IPS-20b (cell line): ENCODE measurements around the gene CSF1.
"Not testable (repeated sequence)": the region's sequence is repeated elsewhere in the genome, so short reads cannot be mapped to it uniquely, and the experiment has no call there.

Experiments
- H3K27ac ChIP-seq: one replicate; pipeline ENCODE4 v1.5.1; 2013; ENCODE audit warnings: low read length
- H3K27me3 ChIP-seq: 2 replicates; pipeline ENCODE4 v1.6.1; 2013; ENCODE audit warnings: mild to moderate bottlenecking, low read length, inconsistent platforms; ENCODE audit not compliant: insufficient read depth
- H3K36me3 ChIP-seq: 2 replicates; pipeline ENCODE4 v1.6.1; 2013; ENCODE audit warnings: low read depth, mild to moderate bottlenecking, inconsistent platforms, low read length, moderate library complexity; ENCODE audit not compliant: insufficient read depth
- H3K4me1 ChIP-seq: 2 replicates; pipeline ENCODE4 v1.6.1; 2013; ENCODE audit warnings: mild to moderate bottlenecking, control low read depth, inconsistent platforms, low read length, moderate library complexity; ENCODE audit not compliant: insufficient read depth
- H3K4me3 ChIP-seq: 2 replicates; pipeline ENCODE4 v1.5.1; 2013; ENCODE audit warnings: mild to moderate bottlenecking, low read length, inconsistent platforms
- H3K9ac ChIP-seq: 2 replicates; pipeline ENCODE4 v1.6.1; 2013; ENCODE audit warnings: low read depth, mild to moderate bottlenecking, inconsistent platforms, low read length, moderate library complexity
- H3K9me3 ChIP-seq: 2 replicates; pipeline ENCODE4 v1.6.1; 2013; ENCODE audit warnings: mild to moderate bottlenecking, low read depth, low read length, inconsistent platforms; ENCODE audit not compliant: insufficient read depth

The CSF1 gene

DNA sequence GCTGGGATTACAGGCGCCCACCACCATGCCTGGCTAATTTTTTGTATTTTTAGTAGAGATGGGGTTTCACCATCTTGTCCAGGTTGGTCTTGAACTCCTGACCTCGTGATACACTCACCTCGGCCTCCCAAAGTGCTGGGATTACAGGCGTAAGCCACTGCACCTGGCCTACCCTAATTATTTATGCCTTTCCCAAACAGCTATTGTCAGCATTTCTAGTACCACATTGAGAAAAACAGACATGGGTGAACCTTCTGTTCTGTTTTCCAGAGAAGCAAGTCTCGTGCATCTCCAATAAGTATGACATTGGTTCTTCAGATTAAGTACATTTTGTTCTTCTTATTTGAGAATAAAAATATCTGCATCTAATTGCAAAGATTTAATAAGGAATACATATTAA lies 40.9 kb downstream of the CSF1 start:
- H3K9me3 ChIP-seq, H3K4me3 ChIP-seq, H3K27me3 ChIP-seq, H3K4me1 ChIP-seq, H3K27ac ChIP-seq, H3K36me3 ChIP-seq, H3K9ac ChIP-seq: not testable (repeated sequence)

- Histone ChIP-seq H3K4me1 (0 out of 2 replicates have a peak, but pooled peaks cover under 1% of the 10 kb centered on the region), H3K27ac (no peak overlapping the region), H3K27me3 (peaks cover 27% of the 10 kb centered on the region), H3K9me3 (no peaks in the 10 kb centered on the region), H3K4me3 (no peak overlapping the region), H3K36me3 (no peaks in the 10 kb centered on the region), H3K9ac (no peak overlapping the region)
Observed at GRCh38 chr1:109954041-109954512, 43.4 kb downstream of the CSF1 start.

GRCh38 chr1:109959632-109959973 lies 49.0 kb downstream of the CSF1 start:
- Histone ChIP-seq H3K9me3 (no peaks in the 10 kb centered on the region), H3K27ac (no peak overlapping the region), H3K4me3 (peak overlapping the region; percentile 57; the same call in 1 of the 2 replicates), H3K27me3 (peaks cover 70% of the 10 kb centered on the region), H3K9ac (peak overlapping the region; percentile 4; the same call in 1 of the 2 replicates), H3K36me3 (no peaks in the 10 kb centered on the region), H3K4me1 (peaks cover 31% of the 10 kb centered on the region)

DNA sequence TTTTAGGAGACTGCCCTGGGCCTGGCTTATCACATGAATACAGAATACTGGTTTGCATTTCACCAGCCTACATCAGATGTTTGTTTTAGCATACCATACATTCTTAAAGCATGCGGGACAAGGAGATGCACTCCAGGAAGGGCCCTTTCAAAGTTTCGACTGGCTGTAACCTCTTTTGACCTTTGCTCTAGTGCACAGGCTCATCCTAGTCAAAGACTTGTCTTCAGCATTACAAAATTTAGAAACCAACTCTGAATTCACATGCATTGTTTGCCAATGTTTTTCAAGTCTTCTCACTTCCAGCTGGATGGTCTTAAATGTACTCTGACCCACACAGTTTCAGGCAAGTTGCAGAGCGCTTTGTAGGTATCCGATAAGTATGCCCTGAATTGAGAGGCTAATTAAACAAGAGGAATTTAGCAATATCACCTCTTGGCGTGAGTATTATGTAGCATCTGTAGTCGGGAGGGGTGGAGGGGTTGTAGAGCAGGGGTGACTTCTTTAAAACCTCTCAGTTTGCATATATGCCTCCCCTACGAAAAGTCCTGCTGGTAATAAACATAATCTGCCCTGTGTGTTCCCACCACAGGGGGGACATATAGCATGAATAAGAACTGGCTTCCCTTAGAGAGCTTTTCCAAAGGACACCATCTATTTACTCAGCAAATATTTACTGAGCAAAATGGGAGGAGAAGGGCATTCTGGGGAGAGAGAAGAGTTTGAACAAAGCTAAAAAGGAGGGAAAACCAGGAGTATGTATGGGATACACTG lies 49.5 kb downstream of the CSF1 start:
- H3K27ac ChIP-seq, result no peak overlapping the region
- H3K4me1 ChIP-seq, result peaks cover 31% of the 10 kb centered on the region
- peak overlapping the region; percentile 57 for H3K4me3 ChIP-seq
- peak overlapping the region; percentile 46; the same call in 1 of the 2 replicates for H3K9ac ChIP-seq
- no peaks in the 10 kb centered on the region for H3K9me3 ChIP-seq
- no peaks in the 10 kb centered on the region for H3K36me3 ChIP-seq
- peaks cover 70% of the 10 kb centered on the region for H3K27me3 ChIP-seq

DNA sequence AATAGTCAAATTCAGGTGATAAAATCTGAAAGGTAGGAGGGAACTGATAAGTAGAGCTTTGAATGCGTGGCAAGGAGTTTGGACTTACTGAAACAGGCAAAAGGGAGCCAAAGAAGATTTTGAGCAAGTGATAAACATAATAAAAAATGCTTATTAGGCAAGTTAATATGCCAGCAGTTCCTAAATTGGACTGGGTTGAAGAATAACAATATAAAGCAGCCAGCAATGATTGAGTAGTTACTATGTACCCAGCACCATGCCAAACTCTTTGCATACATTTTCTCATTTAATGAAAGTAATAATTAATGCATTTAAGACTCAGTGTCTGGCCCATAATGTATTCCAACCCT lies 50.1 kb downstream of the CSF1 start:
- peak overlapping the region; percentile 57 for H3K4me3 ChIP-seq
- no peaks in the 10 kb centered on the region for H3K9me3 ChIP-seq
- no peak overlapping the region for H3K27ac ChIP-seq
- peaks cover 70% of the 10 kb centered on the region for H3K27me3 ChIP-seq
- H3K9ac ChIP-seq, result 0 out of 2 replicates have a peak overlapping the region, but pooled peaks have one; percentile 22
- H3K36me3 ChIP-seq, result no peaks in the 10 kb centered on the region
- H3K4me1 ChIP-seq, result peaks cover 31% of the 10 kb centered on the region

GRCh38 chr1:109963864-109964263 lies 53.2 kb downstream of the CSF1 start:
- Histone ChIP-seq H3K4me1 (peaks cover 31% of the 10 kb centered on the region), H3K27ac (no peak overlapping the region)

DNA sequence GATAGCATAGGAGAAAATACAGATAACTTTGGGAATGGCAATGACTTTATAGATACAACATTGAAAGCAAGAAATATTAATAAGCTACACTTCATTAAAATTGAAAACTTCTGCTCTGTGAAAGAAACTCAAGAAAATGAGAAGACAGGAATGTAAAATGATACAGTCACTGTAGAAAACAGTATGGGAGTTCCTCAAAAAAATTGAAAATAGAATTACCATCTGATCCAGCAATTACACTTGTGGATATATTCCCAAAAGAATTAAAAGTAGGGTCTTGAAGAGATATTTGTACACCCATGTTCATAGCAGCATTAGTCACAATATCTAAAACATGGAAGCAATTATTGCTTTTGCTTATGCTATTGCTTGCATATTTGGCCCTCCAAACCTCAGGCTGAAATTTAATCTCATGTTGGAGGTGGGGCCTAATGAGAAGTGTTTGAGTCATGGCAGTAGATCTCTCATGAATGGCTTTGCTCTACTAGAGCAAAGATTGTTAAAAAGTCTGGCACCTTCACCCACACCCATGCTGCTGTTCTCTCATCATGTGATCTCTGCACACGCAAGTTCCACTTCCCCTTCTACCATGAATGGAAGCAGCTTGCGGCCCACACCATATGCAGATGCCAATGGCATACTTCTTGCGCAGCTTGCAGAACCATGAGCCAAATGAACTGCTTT lies 58.6 kb downstream of the CSF1 start:
- H3K4me3 ChIP-seq, result no peak overlapping the region
- H3K4me1 ChIP-seq, result no peaks in the 10 kb centered on the region
- no peaks in the 10 kb centered on the region for H3K36me3 ChIP-seq
- H3K9me3 ChIP-seq, result no peaks in the 10 kb centered on the region
- H3K27me3 ChIP-seq, result peaks cover 1% of the 10 kb centered on the region; the same call in 1 of the 2 replicates
- no peak overlapping the region for H3K27ac ChIP-seq
- no peak overlapping the region for H3K9ac ChIP-seq

More at GRCh38 chr1:109963864-109964263, 53.2 kb downstream of the CSF1 start:
- H3K27me3 ChIP-seq, result peaks cover 45% of the 10 kb centered on the region
- no peak overlapping the region for H3K4me3 ChIP-seq
- no peak overlapping the region for H3K9ac ChIP-seq
- no peaks in the 10 kb centered on the region for H3K36me3 ChIP-seq
- no peaks in the 10 kb centered on the region for H3K9me3 ChIP-seq

- Histone ChIP-seq H3K27me3 (no peaks in the 10 kb centered on the region), H3K9me3 (no peaks in the 10 kb centered on the region), H3K4me1 (no peaks in the 10 kb centered on the region), H3K36me3 (no peaks in the 10 kb centered on the region), H3K27ac (no peak overlapping the region), H3K9ac (no peak overlapping the region), H3K4me3 (no peak overlapping the region)
Observed at GRCh38 chr1:109969907-109970306, 59.3 kb downstream of the CSF1 start.

- Histone ChIP-seq H3K36me3 (no peaks in the 10 kb centered on the region), H3K27ac (no peak overlapping the region)
Observed at GRCh38 chr1:109971559-109971958, 60.9 kb downstream of the CSF1 start.

GRCh38 chr1:109974191-109974590 lies 63.5 kb downstream of the CSF1 start:
- Histone ChIP-seq H3K27ac (no peak overlapping the region), H3K9ac (no peak overlapping the region), H3K4me3 (no peak overlapping the region), H3K9me3 (no peaks in the 10 kb centered on the region), H3K27me3 (no peaks in the 10 kb centered on the region), H3K4me1 (no peaks in the 10 kb centered on the region), H3K36me3 (no peaks in the 10 kb centered on the region)

More at GRCh38 chr1:109971559-109971958, 60.9 kb downstream of the CSF1 start:
- H3K4me3 ChIP-seq, result no peak overlapping the region
- no peaks in the 10 kb centered on the region for H3K4me1 ChIP-seq
- H3K9me3 ChIP-seq, result no peaks in the 10 kb centered on the region
- no peaks in the 10 kb centered on the region for H3K27me3 ChIP-seq
- H3K9ac ChIP-seq, result no peak overlapping the region

GRCh38 chr1:109975718-109976117 lies 65.1 kb downstream of the CSF1 start:
- H3K9me3 ChIP-seq, result no peaks in the 10 kb centered on the region
- H3K27me3 ChIP-seq, result no peaks in the 10 kb centered on the region
- no peak overlapping the region for H3K9ac ChIP-seq
- H3K27ac ChIP-seq, result no peak overlapping the region
- no peaks in the 10 kb centered on the region for H3K36me3 ChIP-seq
- H3K4me3 ChIP-seq, result no peak overlapping the region
- H3K4me1 ChIP-seq, result no peaks in the 10 kb centered on the region

DNA sequence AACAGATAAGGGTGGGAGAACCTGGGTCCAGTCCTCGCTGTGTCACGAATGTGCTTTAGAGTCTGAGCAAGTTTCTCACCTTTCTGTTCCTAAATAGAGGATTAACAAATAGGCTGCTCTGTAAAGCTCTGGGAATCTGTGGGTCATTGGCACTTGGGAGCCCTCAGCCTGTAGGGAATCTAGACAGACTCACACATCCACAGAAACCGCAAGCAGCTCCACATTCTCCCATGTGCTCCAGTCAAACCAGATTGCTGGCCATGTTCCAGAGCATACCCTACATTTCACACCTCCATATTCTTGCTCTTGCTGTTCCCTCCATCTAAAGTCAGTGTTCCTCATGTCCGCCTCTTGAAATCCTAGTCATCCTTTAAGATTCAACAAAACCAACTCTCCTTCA lies 66.1 kb downstream of the CSF1 start:
- Histone ChIP-seq H3K4me3 (no peak overlapping the region), H3K9me3 (no peaks in the 10 kb centered on the region), H3K27me3 (no peaks in the 10 kb centered on the region), H3K9ac (no peak overlapping the region), H3K27ac (no peak overlapping the region), H3K4me1 (no peaks in the 10 kb centered on the region), H3K36me3 (no peaks in the 10 kb centered on the region)
